CD4-positive, alpha-beta T cell (primary cell): ENCODE results near the gene HELZ2. TPM values are rescaled to one million over a fixed set of nuclear protein-coding genes. Genes with fewer than 3 reads are reported as not detected.
A peak's percentile ranks its signal among the peaks of the same experiment; 100 is the strongest.
"Not testable (repeated sequence)": the region's sequence is repeated elsewhere in the genome, so short reads cannot be mapped to it uniquely, and the experiment has no call there.

Experiments used
- ATAC-seq: fragments of 200-7000 bp; cut with Tn5 transposase; one replicate; pipeline ENCODE4 v1.10.0; 2022; ENCODE audit warnings: mild to moderate bottlenecking; ENCODE audit not compliant: poor library complexity
- CTCF ChIA-PET: fragments of 350-600 bp; sonication (Branson Sonifier 250); formaldehyde crosslinking; loops from one replicate; lab custom pipeline; 2021; ENCODE audit warnings: antibody characterized with exemption, inconsistent platforms; lab: Charles Lee
- POLR2A ChIA-PET: fragments of 350-600 bp; sonication (Branson Sonifier 250); formaldehyde crosslinking; loops from one replicate; lab custom pipeline; 2021; ENCODE audit warnings: antibody characterized with exemption, inconsistent platforms; lab: Charles Lee
- DNase-seq, 14 experiments: peaks; one replicate each; pipeline ENCODE4 v3.0.0-alpha.2; 2013 to 2020; ENCODE audit warnings: mixed read lengths in 2 of 14
- H3K27ac ChIP-seq, 2 donors: one replicate each; pipeline versions ENCODE4 v1.5.1 to v1.7.0; 2013; ENCODE audit warnings: low read length in 2 of 2, low read depth in 1 of 2, mild to moderate bottlenecking in 1 of 2
- H3K27me3 ChIP-seq, 2 experiments: 1 replicate in 1 of 2; 2 replicates in 1 of 2; pipeline versions ENCODE4 v1.6.1 to v1.7.0; 2013; ENCODE audit warnings: low read length in 2 of 2, control low read depth in 1 of 2, mild to moderate bottlenecking in 1 of 2, moderate library complexity in 1 of 2; ENCODE audit not compliant: insufficient read depth in 2 of 2, control insufficient read depth in 1 of 2
- H3K36me3 ChIP-seq: one replicate; pipeline ENCODE4 v1.6.1; 2013; ENCODE audit warnings: low read length, control low read depth; ENCODE audit not compliant: insufficient read depth
- H3K4me1 ChIP-seq: one replicate; pipeline ENCODE4 v1.6.1; 2013; ENCODE audit warnings: low read length, control low read depth; ENCODE audit not compliant: insufficient read depth
- H3K4me3 ChIP-seq: one replicate; pipeline ENCODE4 v1.5.1; 2013; ENCODE audit warnings: mild to moderate bottlenecking, low read length, moderate library complexity
- H3K9me3 ChIP-seq, 2 experiments: 1 replicate in 1 of 2; 2 replicates in 1 of 2; pipeline versions ENCODE4 v1.6.1 to v1.7.0; 2013; ENCODE audit warnings: low read length in 2 of 2, mild to moderate bottlenecking in 2 of 2, control low read depth in 1 of 2, moderate library complexity in 1 of 2; ENCODE audit not compliant: control insufficient read depth in 1 of 2, insufficient read depth in 1 of 2
- H3K27ac Mint-ChIP-seq: one replicate; pipeline ENCODE4 v1.8.0; 2020; ENCODE audit warnings: mixed read lengths
- H3K27me3 Mint-ChIP-seq: one replicate; pipeline ENCODE4 v1.8.0; 2021; ENCODE audit warnings: mixed read lengths
- H3K36me3 Mint-ChIP-seq: one replicate; pipeline ENCODE4 v1.8.0; 2021; ENCODE audit warnings: low read depth, mixed read lengths
- H3K4me1 Mint-ChIP-seq: one replicate; pipeline ENCODE4 v1.8.0; 2021; ENCODE audit warnings: low read depth, mixed read lengths
- H3K4me3 Mint-ChIP-seq: one replicate; pipeline ENCODE4 v1.8.0; 2020; ENCODE audit warnings: mild to moderate bottlenecking, mixed read lengths
- H3K9me3 Mint-ChIP-seq: one replicate; pipeline ENCODE4 v1.8.0; 2020; ENCODE audit warnings: mixed read lengths
- intact Hi-C, 2 experiments: fragments of 100-400 bp; cut with DNase I in 1 of 2; cut with micrococcal nuclease in 1 of 2; formaldehyde crosslinking; loops; one replicate each; pipeline versions ENCODE4 v1.15.1 to v1.9.0; 2023 to 2025; cut with DNase I, micrococcal nuclease
- total RNA-seq, 174 experiments: library from RNA in 2 of 174; stranded (reverse) in 2 of 174; gene quantifications; one replicate each; pipeline ENCODE4 v1.2.3 and lab custom pipeline; 2021 to 2026
- TF ChIP-seq, protein P1 (sequence below): fragments of 200-600 bp; IDR thresholded peaks from one replicate; pipeline ENCODE4 v1.8.0; 2022; ENCODE audit warnings: antibody characterized with exemption, mild to moderate bottlenecking

The HELZ2 gene
- total RNA-seq, 2 experiments from 2014 or later, result 57.7 to 59.6 TPM

DNA sequence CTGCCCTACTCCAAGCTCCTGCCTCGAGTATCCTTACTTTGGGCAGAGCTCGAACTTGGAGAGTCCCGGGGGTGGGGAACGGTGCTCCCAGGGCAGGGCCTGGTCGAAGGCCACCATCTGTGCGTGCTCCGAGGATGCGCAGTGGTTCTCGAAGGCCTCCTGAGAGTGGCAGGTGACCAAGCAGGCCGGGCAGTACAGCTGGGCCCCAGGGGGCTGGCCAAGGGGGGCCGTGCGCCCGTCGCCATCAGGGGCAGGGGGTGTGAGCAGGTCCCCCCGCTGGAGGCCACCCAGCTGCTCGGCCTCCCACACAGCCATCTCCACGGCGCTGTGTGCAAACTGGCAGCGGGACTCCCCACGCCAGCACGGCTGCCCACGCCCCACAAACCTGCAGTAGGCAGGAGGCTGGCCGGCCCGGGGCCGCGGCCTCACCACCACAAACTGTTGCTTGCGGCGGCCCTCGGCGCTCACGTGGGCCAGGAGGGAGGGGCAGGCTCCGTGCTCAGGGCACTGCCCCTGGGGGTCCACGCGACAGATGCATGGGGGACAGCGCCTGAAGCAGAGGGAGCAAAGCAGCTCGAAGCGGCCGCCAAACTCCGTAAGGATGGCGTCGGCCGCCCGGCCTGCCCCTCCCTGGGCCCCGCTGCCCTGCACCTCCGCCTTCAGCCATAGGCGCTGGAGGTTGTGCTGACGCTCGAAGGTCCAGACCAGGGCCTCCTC is 1.8 kb downstream of the HELZ2 start:
- ChIA-PET CTCF (no interaction called here), POLR2A (interaction anchor here (2.3 kb wide), 1 partner anchor 35 kb away, joined by 7 read pairs; the partner anchor contains the start of gene PTK6)
- Mint-ChIP-seq H3K36me3 (no peaks in the 10 kb centered on the region), H3K27ac (no peak overlapping the region), H3K27me3 (no peaks in the 10 kb centered on the region), H3K9me3 (no peaks in the 10 kb centered on the region), H3K4me3 (no peak overlapping the region), H3K4me1 (peaks cover 23% of the 10 kb centered on the region)
- TF ChIP-seq, protein P1, sequence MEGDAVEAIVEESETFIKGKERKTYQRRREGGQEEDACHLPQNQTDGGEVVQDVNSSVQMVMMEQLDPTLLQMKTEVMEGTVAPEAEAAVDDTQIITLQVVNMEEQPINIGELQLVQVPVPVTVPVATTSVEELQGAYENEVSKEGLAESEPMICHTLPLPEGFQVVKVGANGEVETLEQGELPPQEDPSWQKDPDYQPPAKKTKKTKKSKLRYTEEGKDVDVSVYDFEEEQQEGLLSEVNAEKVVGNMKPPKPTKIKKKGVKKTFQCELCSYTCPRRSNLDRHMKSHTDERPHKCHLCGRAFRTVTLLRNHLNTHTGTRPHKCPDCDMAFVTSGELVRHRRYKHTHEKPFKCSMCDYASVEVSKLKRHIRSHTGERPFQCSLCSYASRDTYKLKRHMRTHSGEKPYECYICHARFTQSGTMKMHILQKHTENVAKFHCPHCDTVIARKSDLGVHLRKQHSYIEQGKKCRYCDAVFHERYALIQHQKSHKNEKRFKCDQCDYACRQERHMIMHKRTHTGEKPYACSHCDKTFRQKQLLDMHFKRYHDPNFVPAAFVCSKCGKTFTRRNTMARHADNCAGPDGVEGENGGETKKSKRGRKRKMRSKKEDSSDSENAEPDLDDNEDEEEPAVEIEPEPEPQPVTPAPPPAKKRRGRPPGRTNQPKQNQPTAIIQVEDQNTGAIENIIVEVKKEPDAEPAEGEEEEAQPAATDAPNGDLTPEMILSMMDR, result no peak
- peaks cover 0 to 4% of the 10 kb centered on the region in 2 experiments for H3K9me3 ChIP-seq
- no peak overlapping the region for H3K27ac ChIP-seq
- intact Hi-C loops, result no loop called here
- peaks cover 52% of the 10 kb centered on the region for H3K4me1 ChIP-seq
- H3K27me3 ChIP-seq, result no peaks in the 10 kb centered on the region
- ATAC-seq (no peak), DNase-seq (no peak)
- no peak overlapping the region for H3K4me3 ChIP-seq
- peaks cover 6% of the 10 kb centered on the region for H3K36me3 ChIP-seq

DNA sequence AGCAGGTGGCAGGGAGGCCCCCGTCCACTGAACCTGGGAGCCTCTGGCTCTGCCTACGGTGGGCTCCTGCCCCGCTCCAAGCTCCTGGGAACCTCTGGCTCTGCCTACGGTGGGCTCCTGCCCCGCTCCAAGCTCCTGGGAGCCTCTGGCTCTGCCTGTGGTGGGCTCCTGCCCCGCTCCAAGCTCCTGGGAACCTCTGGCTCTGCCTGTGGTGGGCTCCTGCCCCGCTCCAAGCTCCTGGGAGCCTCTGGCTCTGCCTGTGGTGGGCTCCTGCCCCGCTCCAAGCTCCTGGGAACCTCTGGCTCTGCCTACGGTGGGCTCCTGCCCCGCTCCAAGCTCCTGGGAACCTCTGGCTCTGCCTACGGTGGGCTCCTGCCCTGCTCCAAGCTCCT is 3.0 kb downstream of the HELZ2 start:
- H3K27me3 Mint-ChIP-seq, H3K4me3 ChIP-seq, DNase-seq, intact Hi-C loops, H3K4me3 Mint-ChIP-seq, H3K27ac ChIP-seq, CTCF ChIA-PET, H3K36me3 Mint-ChIP-seq, ATAC-seq, H3K9me3 Mint-ChIP-seq, POLR2A ChIA-PET, H3K9me3 ChIP-seq, H3K27ac Mint-ChIP-seq, H3K27me3 ChIP-seq, H3K36me3 ChIP-seq: not testable (repeated sequence)
- peaks cover 58% of the 10 kb centered on the region for H3K4me1 ChIP-seq
- H3K4me1 Mint-ChIP-seq, result peaks cover 16% of the 10 kb centered on the region

DNA sequence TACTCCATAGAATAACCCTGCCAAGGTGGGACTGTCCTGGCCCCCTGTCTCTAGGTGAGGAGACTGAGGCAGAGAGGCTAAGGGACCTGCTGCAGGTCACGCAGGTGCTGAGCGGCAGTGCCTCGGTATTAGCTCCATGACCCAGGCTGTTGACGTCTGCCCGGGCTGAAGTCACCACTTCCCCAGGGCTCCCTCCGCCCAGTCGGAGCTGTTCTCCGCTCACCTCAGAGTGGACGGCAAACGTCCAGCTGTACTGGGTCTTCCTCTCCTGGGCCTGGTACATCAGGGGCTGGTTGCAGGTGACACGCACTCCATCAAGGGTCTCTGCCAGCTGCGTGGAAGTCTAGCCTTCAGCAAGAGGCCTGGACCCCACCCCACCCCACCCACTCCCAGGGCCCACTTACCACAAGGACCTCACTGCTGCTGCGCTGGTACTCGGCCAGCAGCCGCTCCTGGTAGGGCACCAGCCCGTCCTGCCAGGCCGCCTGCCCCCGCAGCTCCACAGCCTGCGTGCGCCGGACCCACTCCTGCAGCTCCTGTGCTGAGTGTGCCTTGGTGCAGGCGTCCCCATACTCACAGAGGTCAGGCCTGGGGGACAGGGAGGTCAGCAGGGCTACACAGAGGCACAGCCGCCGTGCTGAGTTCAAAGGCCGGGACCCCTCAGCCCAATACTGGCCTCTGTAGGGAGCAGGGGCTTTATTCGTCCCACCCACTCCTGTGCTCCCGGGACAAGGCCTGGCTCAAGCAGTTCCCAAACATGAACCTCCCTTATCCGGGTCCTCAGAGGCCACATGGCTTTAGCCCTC is 3.6 kb downstream of the HELZ2 start:
- Mint-ChIP-seq H3K27me3 (no peaks in the 10 kb centered on the region), H3K27ac (no peak overlapping the region), H3K36me3 (no peaks in the 10 kb centered on the region), H3K4me1 (peaks cover 16% of the 10 kb centered on the region), H3K9me3 (no peaks in the 10 kb centered on the region), H3K4me3 (no peak overlapping the region)
- H3K4me1 ChIP-seq, result peaks cover 58% of the 10 kb centered on the region
- H3K4me3 ChIP-seq, result no peak overlapping the region
- no peaks in the 10 kb centered on the region for H3K27me3 ChIP-seq
- TF ChIP-seq, protein P1, result no peak
- H3K27ac ChIP-seq, result no peak overlapping the region
- intact Hi-C loops, result no loop called here
- H3K36me3 ChIP-seq, result peaks cover 6% of the 10 kb centered on the region
- ChIA-PET CTCF (no interaction called here), POLR2A (interaction anchor here (3.2 kb wide), 1 partner anchor 71 kb away, joined by 11 read pairs; no protein-coding TSS in a partner anchor)
- no peak for ATAC-seq
- peak in 2 of 14 experiments; percentile 21 to 51 for DNase-seq
- peaks cover 0 to 4% of the 10 kb centered on the region in 2 experiments for H3K9me3 ChIP-seq
